Upper lobe of left lung (tissue), 6 donors: ENCODE results near the gene KLC3. TPM values are rescaled to one million over a fixed set of nuclear protein-coding genes. Genes with fewer than 3 reads are reported as not detected.

ENCODE experiments used
- ATAC-seq, 2 donors: fragments of 200-7000 bp; cut with Tn5 transposase; one replicate each; pipeline ENCODE4 v1.9.1; 2022; ENCODE audit warnings: mild to moderate bottlenecking in 2 of 2, moderate library complexity in 2 of 2; ENCODE audit not compliant: low FRiP score in 2 of 2
- DNase-seq, 2 donors: peaks; one replicate each; pipeline ENCODE4 v3.0.0-alpha.2; 2019 to 2020
- H3K27ac ChIP-seq, 4 donors: fragments of 200-600 bp; sonication (generic); one replicate each; pipeline ENCODE4 v1.5.1; 2016 to 2019
- H3K27me3 ChIP-seq, 4 donors: fragments of 200-600 bp; sonication (generic); one replicate each; pipeline ENCODE4 v1.5.1; 2017 to 2019
- H3K36me3 ChIP-seq, 4 donors: fragments of 200-600 bp; sonication (generic); one replicate each; pipeline ENCODE4 v1.5.1; 2016 to 2019
- H3K4me1 ChIP-seq, 4 donors: fragments of 200-600 bp; sonication (generic); one replicate each; pipeline ENCODE4 v1.5.1; 2018 to 2019
- H3K4me3 ChIP-seq, 4 donors: fragments of 200-600 bp; sonication (generic); one replicate each; pipeline ENCODE4 v1.5.1; 2017 to 2019; ENCODE audit warnings: mild to moderate bottlenecking in 2 of 4, moderate library complexity in 1 of 4
- H3K9me3 ChIP-seq, 4 donors: fragments of 200-600 bp; sonication (generic); one replicate each; pipeline ENCODE4 v1.5.1; 2018 to 2019
- CTCF ChIP-seq, 6 experiments: fragments of 450-650 bp in 4 of 6; fragments of 200-600 bp in 2 of 6; sonication (generic) in 2 of 6; IDR thresholded peaks; one replicate each; pipeline ENCODE4 v1.5.1; 2016 to 2019; ENCODE audit warnings: antibody characterized with exemption in 6 of 6
- EP300 ChIP-seq, 4 donors: sonication (generic); formaldehyde crosslinking; IDR thresholded peaks; one replicate each; pipeline ENCODE4 v1.5.1; 2017; ENCODE audit warnings: antibody characterized with exemption in 4 of 4, control low read depth in 2 of 4
- POLR2A ChIP-seq, 4 donors: fragments of 450-650 bp; IDR thresholded peaks; one replicate each; pipeline ENCODE4 v1.5.1; 2016 to 2017; ENCODE audit warnings: antibody characterized with exemption in 4 of 4, mild to moderate bottlenecking in 2 of 4
- POLR2AphosphoS5 ChIP-seq, 2 donors: sonication (generic); formaldehyde crosslinking; IDR thresholded peaks; one replicate each; pipeline ENCODE4 v1.5.1; 2017; ENCODE audit warnings: antibody characterized with exemption in 2 of 2
- WGBS, 2 donors: methylation state at CpG; one replicate each; pipeline ENCODE4 v1.1.5; 2017 to 2018; 5-methylcytosine and 5-hydroxymethylcytosine counted together
- total RNA-seq, 6 donors: library from RNA; depleted of rRNA in 4 of 6; stranded (reverse); fragments of >200 nt in 4 of 6; gene quantifications; one replicate each; pipeline versions ENCODE4 v1.1.0 to v1.2.1, GENCODE V29; 2016 to 2021
- donor health status: DM: no; HTN: no; CAD: no; lungs with moderate emphysema.
- donor health status: DM: no; HTN: yes; CAD: no; lungs with severe emphysema.

The KLC3 gene
- total RNA-seq, 6 donors from 2014 or later: 2.4 to 9.5 (median 3.9) TPM

GRCh38 chr19:45342911-45343310 lies 2.4 kb downstream of the KLC3 start:
- peaks cover 8 to 16% (median 12%) of the 10 kb centered on the region in 4 donors for H3K4me1 ChIP-seq
- H3K9me3 ChIP-seq: no peaks in the 10 kb centered on the region
- H3K27ac ChIP-seq: no peak overlapping the region
- H3K36me3 ChIP-seq: no peaks in the 10 kb centered on the region
- TF ChIP-seq CTCF (IDR thresholded peaks at IDR 0.05) (no peak), POLR2AphosphoS5 (IDR thresholded peaks at IDR 0.05) (no peak), EP300 (IDR thresholded peaks at IDR 0.05) (no peak), POLR2A (IDR thresholded peaks at IDR 0.05) (no peak)
- no peak overlapping the region for H3K4me3 ChIP-seq
- peaks cover 0 to 14% (median 10%) of the 10 kb centered on the region in 4 donors for H3K27me3 ChIP-seq
- no peak for ATAC-seq
- WGBS, 2 donors: 76 to 81% methylated on average over 13 of the region's 13 CpGs
- no peak for DNase-seq

- ATAC-seq (no peak), DNase-seq (no peak)
- H3K27me3 ChIP-seq: peaks cover 0 to 14% (median 10%) of the 10 kb centered on the region in 4 donors
- TF ChIP-seq POLR2A (IDR thresholded peaks at IDR 0.05): no peak
- no peak for TF ChIP-seq POLR2AphosphoS5 (IDR thresholded peaks at IDR 0.05)
- no peak for TF ChIP-seq CTCF (IDR thresholded peaks at IDR 0.05)
- TF ChIP-seq EP300 (IDR thresholded peaks at IDR 0.05): no peak
- H3K27ac ChIP-seq: no peak overlapping the region
- WGBS, 2 donors: 54 to 69% methylated on average over 1 to 8 of the region's 15 CpGs
- H3K4me3 ChIP-seq: no peak overlapping the region
- peaks cover 6 to 10% (median 8%) of the 10 kb centered on the region in 4 donors for H3K4me1 ChIP-seq
- H3K36me3 ChIP-seq: no peaks in the 10 kb centered on the region
- no peaks in the 10 kb centered on the region for H3K9me3 ChIP-seq
Observed at GRCh38 chr19:45344621-45345505, 4.3 kb downstream of the KLC3 start.

GRCh38 chr19:45345506-45345860 lies 4.9 kb downstream of the KLC3 start:
- Histone ChIP-seq H3K36me3 (no peaks in the 10 kb centered on the region), H3K27ac (no peak overlapping the region), H3K27me3 (peaks cover 0 to 12% (median 8%) of the 10 kb centered on the region in 4 donors), H3K9me3 (no peaks in the 10 kb centered on the region), H3K4me3 (no peak overlapping the region), H3K4me1 (peaks cover 4 to 6% (median 5%) of the 10 kb centered on the region in 4 donors)
- 70 to 85% methylated on average over 8 to 13 of the region's 15 CpGs for WGBS, 2 donors
- no peak for DNase-seq
- TF ChIP-seq POLR2AphosphoS5 (IDR thresholded peaks at IDR 0.05) (no peak), POLR2A (IDR thresholded peaks at IDR 0.05) (no peak), EP300 (IDR thresholded peaks at IDR 0.05) (no peak), CTCF (IDR thresholded peaks at IDR 0.05) (no peak)
- no peak for ATAC-seq

GRCh38 chr19:45346449-45346848 lies 5.9 kb downstream of the KLC3 start:
- 51 to 55% methylated on average over 2 to 4 of the region's 27 CpGs for WGBS, 2 donors
- H3K27ac ChIP-seq: no peak overlapping the region
- peaks cover 0 to 8% (median 2%) of the 10 kb centered on the region in 4 donors for H3K36me3 ChIP-seq
- ATAC-seq (no peak), DNase-seq (no peak)
- H3K4me1 ChIP-seq: no peaks in the 10 kb centered on the region
- H3K9me3 ChIP-seq: no peaks in the 10 kb centered on the region
- no peak overlapping the region for H3K4me3 ChIP-seq
- peaks cover 0 to 5% (median 2%) of the 10 kb centered on the region in 4 donors for H3K27me3 ChIP-seq
- no peak for TF ChIP-seq POLR2A (IDR thresholded peaks at IDR 0.05)
- TF ChIP-seq POLR2AphosphoS5 (IDR thresholded peaks at IDR 0.05): no peak
- TF ChIP-seq EP300 (IDR thresholded peaks at IDR 0.05): no peak
- no peak for TF ChIP-seq CTCF (IDR thresholded peaks at IDR 0.05)
